ENCODE measurements around the gene CMC2.

DNA sequence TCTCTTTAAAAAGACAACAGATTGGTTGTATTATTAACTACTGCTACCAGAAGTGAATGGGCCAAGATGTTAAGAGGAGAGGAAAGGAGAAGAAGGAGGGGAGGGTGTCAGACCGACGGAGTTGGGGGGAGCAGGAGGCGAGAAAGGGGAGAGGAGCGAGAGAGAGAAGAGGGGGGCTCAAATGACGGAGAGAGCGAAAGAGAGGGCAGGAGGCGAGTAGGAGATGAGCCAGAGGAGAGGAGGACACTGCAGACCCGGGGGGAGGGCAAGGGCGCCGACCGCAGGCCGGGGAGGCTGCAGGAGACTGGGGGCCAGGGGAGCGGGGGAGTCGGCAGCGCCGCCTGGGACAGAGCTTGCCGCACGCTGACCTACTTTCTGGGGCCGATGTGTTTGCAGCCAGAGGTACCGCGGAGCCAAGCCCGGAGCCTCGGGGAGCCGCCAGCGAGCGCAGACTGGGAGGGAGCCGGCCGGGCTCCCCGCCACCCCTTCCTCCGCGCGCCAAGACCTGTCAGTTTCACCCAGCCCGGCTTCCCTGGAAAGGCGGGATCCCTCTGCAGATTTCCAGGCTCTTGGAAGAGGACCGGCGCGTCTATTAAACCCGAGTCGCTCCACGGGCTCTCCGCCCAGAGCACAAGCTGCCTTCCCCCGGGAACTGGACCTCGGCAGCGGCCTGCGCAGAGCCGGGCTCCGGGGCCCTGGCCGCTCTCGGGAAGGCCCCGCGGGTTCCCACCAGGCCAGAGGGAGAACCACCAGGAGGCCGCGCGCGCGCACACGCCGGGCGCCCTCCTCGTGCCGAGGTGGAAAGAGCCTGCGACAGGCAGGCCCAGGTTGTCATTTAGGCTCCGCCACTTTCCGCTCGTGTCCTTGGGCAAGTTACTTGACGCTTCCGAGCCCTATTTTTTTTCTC is 74.6 kb downstream of the CMC2 start:
- TF ChIP-seq, protein P1, sequence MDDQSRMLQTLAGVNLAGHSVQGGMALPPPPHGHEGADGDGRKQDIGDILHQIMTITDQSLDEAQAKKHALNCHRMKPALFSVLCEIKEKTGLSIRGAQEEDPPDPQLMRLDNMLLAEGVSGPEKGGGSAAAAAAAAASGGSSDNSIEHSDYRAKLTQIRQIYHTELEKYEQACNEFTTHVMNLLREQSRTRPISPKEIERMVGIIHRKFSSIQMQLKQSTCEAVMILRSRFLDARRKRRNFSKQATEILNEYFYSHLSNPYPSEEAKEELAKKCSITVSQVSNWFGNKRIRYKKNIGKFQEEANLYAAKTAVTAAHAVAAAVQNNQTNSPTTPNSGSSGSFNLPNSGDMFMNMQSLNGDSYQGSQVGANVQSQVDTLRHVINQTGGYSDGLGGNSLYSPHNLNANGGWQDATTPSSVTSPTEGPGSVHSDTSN (CRISPR knock-in tag; IDR thresholded peaks at IDR 0.05), result no peak
- TF ChIP-seq, protein P2, sequence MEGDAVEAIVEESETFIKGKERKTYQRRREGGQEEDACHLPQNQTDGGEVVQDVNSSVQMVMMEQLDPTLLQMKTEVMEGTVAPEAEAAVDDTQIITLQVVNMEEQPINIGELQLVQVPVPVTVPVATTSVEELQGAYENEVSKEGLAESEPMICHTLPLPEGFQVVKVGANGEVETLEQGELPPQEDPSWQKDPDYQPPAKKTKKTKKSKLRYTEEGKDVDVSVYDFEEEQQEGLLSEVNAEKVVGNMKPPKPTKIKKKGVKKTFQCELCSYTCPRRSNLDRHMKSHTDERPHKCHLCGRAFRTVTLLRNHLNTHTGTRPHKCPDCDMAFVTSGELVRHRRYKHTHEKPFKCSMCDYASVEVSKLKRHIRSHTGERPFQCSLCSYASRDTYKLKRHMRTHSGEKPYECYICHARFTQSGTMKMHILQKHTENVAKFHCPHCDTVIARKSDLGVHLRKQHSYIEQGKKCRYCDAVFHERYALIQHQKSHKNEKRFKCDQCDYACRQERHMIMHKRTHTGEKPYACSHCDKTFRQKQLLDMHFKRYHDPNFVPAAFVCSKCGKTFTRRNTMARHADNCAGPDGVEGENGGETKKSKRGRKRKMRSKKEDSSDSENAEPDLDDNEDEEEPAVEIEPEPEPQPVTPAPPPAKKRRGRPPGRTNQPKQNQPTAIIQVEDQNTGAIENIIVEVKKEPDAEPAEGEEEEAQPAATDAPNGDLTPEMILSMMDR (tag by site-specific recombination; IDR thresholded peaks at IDR 0.05), result 0 out of 2 replicates have a peak, but pooled peaks have one; percentile 56
